GM12878 (cell line): Measurements from ENCODE around the gene RPS6KA3.

Experiments
- CHD1 ChIP-seq: IDR thresholded peaks from 2 replicates; pipeline ENCODE4 v1.6.1; 2012; ENCODE audit warnings: low read depth, low read length, improper control_type of control experiment
- CREB1 ChIP-seq: IDR thresholded peaks from 2 replicates; pipeline ENCODE4 v1.6.1; 2012; ENCODE audit warnings: low read depth, mild to moderate bottlenecking, inconsistent platforms
- CREM ChIP-seq: IDR thresholded peaks from 2 replicates; pipeline ENCODE4 v1.6.1; 2014; ENCODE audit warnings: antibody characterized with exemption, low read depth
- RFX5 ChIP-seq: IDR thresholded peaks from 2 replicates; pipeline ENCODE4 v1.6.1; 2011; ENCODE audit warnings: low read depth, low read length, improper control_type of control experiment
- TAF1 ChIP-seq: IDR thresholded peaks from 2 replicates; pipeline ENCODE4 v1.6.1; 2011; ENCODE audit warnings: mild to moderate bottlenecking, low read depth, low read length, borderline replicate concordance
- TF ChIP-seq, protein P1 (sequence below), 3 experiments: IDR thresholded peaks in 2 of 3; conservative IDR thresholded peaks in 1 of 3; 2 replicates each; pipeline ENCODE4 v1.5.1; 2011; ENCODE audit warnings: low read depth in 3 of 3, low read length in 3 of 3, mild to moderate bottlenecking in 3 of 3, control low read depth in 2 of 3, moderate library complexity in 2 of 3, inconsistent platforms in 1 of 3, mixed read lengths in 1 of 3; ENCODE audit not compliant: control insufficient read depth in 2 of 3, insufficient read depth in 1 of 3; ENCODE audit errors: extremely low read depth in 1 of 3
- TF ChIP-seq, protein P2 (sequence below): fragments of 450-650 bp; IDR thresholded peaks from 2 replicates; pipeline ENCODE4 v1.6.1; 2017; ENCODE audit warnings: mild to moderate bottlenecking
- TF ChIP-seq, protein P3 (sequence below): IDR thresholded peaks from 2 replicates; pipeline ENCODE4 v1.6.1; 2011; ENCODE audit warnings: borderline replicate concordance, low read depth, mild to moderate bottlenecking, moderate library complexity, low read length; ENCODE audit not compliant: insufficient read depth, poor library complexity, severe bottlenecking

DNA sequence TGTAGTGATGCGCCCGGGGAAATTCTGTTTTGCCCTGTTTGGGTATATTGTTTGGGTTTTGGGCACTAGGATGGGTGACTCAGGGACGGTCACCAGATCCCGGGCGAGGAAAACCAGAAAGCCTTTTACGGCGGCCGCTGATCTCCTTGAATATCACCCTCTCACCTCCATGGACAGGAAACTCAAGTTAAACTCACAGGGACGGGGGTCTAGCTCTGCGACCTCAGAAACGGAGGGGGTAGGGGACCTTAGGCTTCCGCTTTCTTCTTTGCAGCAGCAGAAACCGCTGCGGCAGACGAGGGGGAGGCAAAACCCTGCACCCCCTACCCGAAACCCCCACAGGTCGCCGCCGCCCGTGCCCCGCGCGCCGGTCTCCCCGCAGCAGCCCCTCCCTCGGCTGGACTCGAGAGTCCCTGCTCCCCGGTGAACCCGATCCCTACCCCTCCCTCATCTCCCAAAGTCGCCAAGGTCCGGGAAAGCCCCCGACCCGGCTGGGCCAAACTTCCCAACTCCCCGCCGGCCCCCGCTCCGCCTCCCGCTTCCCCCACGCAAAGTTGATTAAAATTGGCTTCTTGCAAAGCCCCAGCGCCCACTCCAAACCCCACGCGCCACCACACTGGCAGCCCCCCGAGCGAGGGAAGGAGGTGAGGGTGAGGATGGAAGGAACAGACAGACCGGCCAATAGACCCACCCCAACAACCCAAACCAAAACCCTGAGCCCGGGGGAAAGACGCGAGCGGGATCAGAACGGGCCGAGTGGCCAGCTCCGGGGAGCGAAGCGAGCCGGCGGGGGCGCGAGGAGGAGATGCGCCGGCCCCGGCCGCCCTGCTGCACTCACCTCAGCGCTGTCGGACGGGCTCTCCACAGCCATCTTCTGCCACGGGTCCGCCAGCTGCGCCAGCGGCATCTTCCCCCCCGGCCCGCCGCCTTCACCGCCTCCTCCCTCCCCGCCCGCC lies 705 bp downstream of the RPS6KA3 start:
- no peak for TF ChIP-seq CREM
- TF ChIP-seq CREB1 = no peak
- TF ChIP-seq, protein P1, sequence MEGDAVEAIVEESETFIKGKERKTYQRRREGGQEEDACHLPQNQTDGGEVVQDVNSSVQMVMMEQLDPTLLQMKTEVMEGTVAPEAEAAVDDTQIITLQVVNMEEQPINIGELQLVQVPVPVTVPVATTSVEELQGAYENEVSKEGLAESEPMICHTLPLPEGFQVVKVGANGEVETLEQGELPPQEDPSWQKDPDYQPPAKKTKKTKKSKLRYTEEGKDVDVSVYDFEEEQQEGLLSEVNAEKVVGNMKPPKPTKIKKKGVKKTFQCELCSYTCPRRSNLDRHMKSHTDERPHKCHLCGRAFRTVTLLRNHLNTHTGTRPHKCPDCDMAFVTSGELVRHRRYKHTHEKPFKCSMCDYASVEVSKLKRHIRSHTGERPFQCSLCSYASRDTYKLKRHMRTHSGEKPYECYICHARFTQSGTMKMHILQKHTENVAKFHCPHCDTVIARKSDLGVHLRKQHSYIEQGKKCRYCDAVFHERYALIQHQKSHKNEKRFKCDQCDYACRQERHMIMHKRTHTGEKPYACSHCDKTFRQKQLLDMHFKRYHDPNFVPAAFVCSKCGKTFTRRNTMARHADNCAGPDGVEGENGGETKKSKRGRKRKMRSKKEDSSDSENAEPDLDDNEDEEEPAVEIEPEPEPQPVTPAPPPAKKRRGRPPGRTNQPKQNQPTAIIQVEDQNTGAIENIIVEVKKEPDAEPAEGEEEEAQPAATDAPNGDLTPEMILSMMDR (IDR thresholded peaks at IDR 0.05 in 2 of 3, conservative IDR thresholded peaks at IDR 0.05 in 1 of 3; ENCODE audit: control insufficient read depth in 2 of 3, extremely low read depth in 1 of 3, insufficient read depth in 1 of 3, low read depth in 3 of 3, low read length in 3 of 3) = no peak
- no peak for TF ChIP-seq CHD1
- TF ChIP-seq, protein P2, sequence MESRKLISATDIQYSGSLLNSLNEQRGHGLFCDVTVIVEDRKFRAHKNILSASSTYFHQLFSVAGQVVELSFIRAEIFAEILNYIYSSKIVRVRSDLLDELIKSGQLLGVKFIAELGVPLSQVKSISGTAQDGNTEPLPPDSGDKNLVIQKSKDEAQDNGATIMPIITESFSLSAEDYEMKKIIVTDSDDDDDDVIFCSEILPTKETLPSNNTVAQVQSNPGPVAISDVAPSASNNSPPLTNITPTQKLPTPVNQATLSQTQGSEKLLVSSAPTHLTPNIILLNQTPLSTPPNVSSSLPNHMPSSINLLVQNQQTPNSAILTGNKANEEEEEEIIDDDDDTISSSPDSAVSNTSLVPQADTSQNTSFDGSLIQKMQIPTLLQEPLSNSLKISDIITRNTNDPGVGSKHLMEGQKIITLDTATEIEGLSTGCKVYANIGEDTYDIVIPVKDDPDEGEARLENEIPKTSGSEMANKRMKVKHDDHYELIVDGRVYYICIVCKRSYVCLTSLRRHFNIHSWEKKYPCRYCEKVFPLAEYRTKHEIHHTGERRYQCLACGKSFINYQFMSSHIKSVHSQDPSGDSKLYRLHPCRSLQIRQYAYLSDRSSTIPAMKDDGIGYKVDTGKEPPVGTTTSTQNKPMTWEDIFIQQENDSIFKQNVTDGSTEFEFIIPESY = no peak
- no peak for TF ChIP-seq RFX5
- TF ChIP-seq, protein P3, sequence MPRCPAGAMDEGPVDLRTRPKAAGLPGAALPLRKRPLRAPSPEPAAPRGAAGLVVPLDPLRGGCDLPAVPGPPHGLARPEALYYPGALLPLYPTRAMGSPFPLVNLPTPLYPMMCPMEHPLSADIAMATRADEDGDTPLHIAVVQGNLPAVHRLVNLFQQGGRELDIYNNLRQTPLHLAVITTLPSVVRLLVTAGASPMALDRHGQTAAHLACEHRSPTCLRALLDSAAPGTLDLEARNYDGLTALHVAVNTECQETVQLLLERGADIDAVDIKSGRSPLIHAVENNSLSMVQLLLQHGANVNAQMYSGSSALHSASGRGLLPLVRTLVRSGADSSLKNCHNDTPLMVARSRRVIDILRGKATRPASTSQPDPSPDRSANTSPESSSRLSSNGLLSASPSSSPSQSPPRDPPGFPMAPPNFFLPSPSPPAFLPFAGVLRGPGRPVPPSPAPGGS = no peak
- TF ChIP-seq TAF1 = no peak
